Common myeloid progenitor, CD34-positive (primary cell): ENCODE measurements around the gene NECAB3.

Experiments used
- CTCF ChIA-PET: fragments of 350-600 bp; sonication (Branson Sonifier 250); formaldehyde crosslinking; loops from one replicate; lab custom pipeline; 2021; ENCODE audit warnings: antibody characterized with exemption; lab: Charles Lee
- POLR2A ChIA-PET: fragments of 350-600 bp; sonication (Branson Sonifier 250); formaldehyde crosslinking; loops from one replicate; lab custom pipeline; 2021; ENCODE audit warnings: antibody characterized with exemption; lab: Charles Lee
- DNase-seq, 3 donors: peaks; one replicate each; pipeline versions ENCODE4 v3.0.0 to v3.0.0-alpha.2; 2013
- H3K27ac ChIP-seq, 2 experiments: 1 replicate in 1 of 2; 2 replicates in 1 of 2; pipeline ENCODE4 v1.7.0; 2013; ENCODE audit warnings: inconsistent platforms in 2 of 2, low read length in 2 of 2, mild to moderate bottlenecking in 2 of 2, low read depth in 1 of 2, moderate library complexity in 1 of 2; ENCODE audit not compliant: severe bottlenecking in 2 of 2, insufficient read depth in 1 of 2, poor library complexity in 1 of 2
- H3K27me3 ChIP-seq, 5 experiments: replicated peaks in 2 of 5; 1 replicate in 3 of 5; 2 replicates in 2 of 5; pipeline versions ENCODE4 v1.6.1 to v1.7.0; 2013; ENCODE audit warnings: low read length in 4 of 5, mild to moderate bottlenecking in 2 of 5, moderate library complexity in 2 of 5, inconsistent platforms in 1 of 5; ENCODE audit not compliant: insufficient read depth in 5 of 5, control insufficient read depth in 4 of 5
- H3K36me3 ChIP-seq, 4 experiments: 1 replicate in 2 of 4; 2 replicates in 2 of 4; pipeline versions ENCODE4 v1.6.1 to v1.7.0; 2013; ENCODE audit warnings: low read length in 3 of 4, control low read depth in 1 of 4, mild to moderate bottlenecking in 1 of 4; ENCODE audit not compliant: control insufficient read depth in 4 of 4, insufficient read depth in 4 of 4
- H3K4me1 ChIP-seq, 4 experiments: 1 replicate in 3 of 4; 2 replicates in 1 of 4; pipeline versions ENCODE4 v1.6.1 to v1.7.1; 2013; ENCODE audit warnings: low read length in 3 of 4, mild to moderate bottlenecking in 3 of 4, control low read depth in 1 of 4, inconsistent platforms in 1 of 4, moderate library complexity in 1 of 4; ENCODE audit not compliant: control insufficient read depth in 4 of 4, insufficient read depth in 4 of 4; ENCODE audit errors: control extremely low read depth in 1 of 4
- H3K4me3 ChIP-seq, 7 experiments: 1 replicate in 4 of 7; 2 replicates in 3 of 7; pipeline versions ENCODE4 v1.5.1 to v1.7.0; 2013; ENCODE audit warnings: mild to moderate bottlenecking in 7 of 7, low read length in 6 of 7, moderate library complexity in 6 of 7, inconsistent platforms in 2 of 7, low read depth in 2 of 7, control low read depth in 1 of 7; ENCODE audit not compliant: insufficient read depth in 4 of 7, control insufficient read depth in 1 of 7; ENCODE audit errors: extremely low read depth in 1 of 7
- H3K9me3 ChIP-seq, 5 experiments: 1 replicate in 4 of 5; 2 replicates in 1 of 5; pipeline versions ENCODE4 v1.6.1 to v1.7.1; 2013; ENCODE audit warnings: low read length in 4 of 5, mild to moderate bottlenecking in 2 of 5, inconsistent platforms in 1 of 5, low read depth in 1 of 5, moderate library complexity in 1 of 5; ENCODE audit not compliant: control insufficient read depth in 4 of 5, insufficient read depth in 2 of 5; ENCODE audit errors: control extremely low read depth in 1 of 5
- WGBS: methylation state at CpG from one replicate; pipeline ENCODE4 v1.1.5; 2013; ENCODE audit not compliant: insufficient coverage; 5-methylcytosine and 5-hydroxymethylcytosine counted together

Gene NECAB3

GRCh38 chr20:33697129-33697528, 22.9 kb upstream of the NECAB3 start:
- Histone ChIP-seq H3K36me3 (no peaks in the 10 kb centered on the region), H3K4me3 (no peak overlapping the region), H3K9me3 (no peaks in the 10 kb centered on the region), H3K27ac (no peak overlapping the region), H3K4me1 (no peaks in the 10 kb centered on the region), H3K27me3 (no peaks in the 10 kb centered on the region)
- 93% methylated on average over 7 of the region's 8 CpGs for WGBS
- ChIA-PET CTCF (no interaction called here), POLR2A (interaction anchor here (0.7 kb wide), 1 partner anchor 10 kb away, joined by 3 read pairs; no protein-coding TSS in a partner anchor)
- no peak for DNase-seq

- DNase-seq, result no peak
- WGBS, result 100% methylated on average over 2 of the region's 4 CpGs
- CTCF ChIA-PET, result no interaction called here
- Histone ChIP-seq H3K4me1 (no peaks in the 10 kb centered on the region), H3K27me3 (no peaks in the 10 kb centered on the region), H3K27ac (no peak overlapping the region), H3K4me3 (no peak overlapping the region), H3K9me3 (no peaks in the 10 kb centered on the region), H3K36me3 (no peaks in the 10 kb centered on the region)
- POLR2A ChIA-PET, result no interaction called here
These were observed 22.2 kb upstream of the NECAB3 start for GRCh38 chr20:33696448-33696847.

DNA sequence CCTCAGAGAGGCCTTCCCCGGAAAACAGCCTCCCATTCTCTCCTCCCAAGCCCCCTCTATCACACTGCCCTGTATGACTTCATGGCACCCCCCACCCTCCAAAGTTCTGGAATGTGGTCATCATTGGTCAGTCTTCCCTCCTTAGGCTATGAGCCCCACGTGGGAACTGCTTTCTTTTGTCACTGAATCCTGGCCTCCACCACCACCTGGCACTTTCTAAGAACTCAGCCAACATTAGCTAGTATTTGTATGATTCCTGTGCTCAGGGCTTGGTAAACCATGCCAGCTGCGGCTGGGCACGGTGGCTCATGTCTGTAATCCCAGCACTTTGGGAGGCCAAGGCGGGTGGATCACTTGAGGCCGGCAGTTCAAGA, 20.4 kb upstream of the NECAB3 start:
- no peak for DNase-seq
- ChIA-PET CTCF (no interaction called here), POLR2A (interaction anchor here (0.7 kb wide), 1 partner anchor 442 kb away, joined by 4 read pairs; no protein-coding TSS in a partner anchor)
- Histone ChIP-seq H3K9me3 (no peaks in the 10 kb centered on the region), H3K36me3 (no peaks in the 10 kb centered on the region), H3K27me3 (no peaks in the 10 kb centered on the region), H3K27ac (no peak overlapping the region), H3K4me3 (no peak overlapping the region), H3K4me1 (peaks cover 0 to 7% (median 6%) of the 10 kb centered on the region in 4 experiments)
- WGBS, result 98% methylated on average over 4 of the region's 6 CpGs

- Histone ChIP-seq H3K4me1 (peaks cover 0 to 14% (median 7%) of the 10 kb centered on the region in 4 experiments), H3K36me3 (no peaks in the 10 kb centered on the region), H3K9me3 (no peaks in the 10 kb centered on the region), H3K27ac (no peak overlapping the region), H3K4me3 (no peak overlapping the region), H3K27me3 (no peaks in the 10 kb centered on the region)
- ChIA-PET CTCF (no interaction called here), POLR2A (interaction anchor here (0.7 kb wide), 1 partner anchor 443 kb away, joined by 4 read pairs; no protein-coding TSS in a partner anchor)
- DNase-seq, result no peak
- WGBS, result 93% methylated on average over 11 of the region's 17 CpGs
These were observed 19.8 kb upstream of the NECAB3 start for GRCh38 chr20:33693741-33694638.

- H3K9me3 ChIP-seq, result no peaks in the 10 kb centered on the region
- no peaks in the 10 kb centered on the region for H3K36me3 ChIP-seq
- 91% methylated on average over 4 of the region's 5 CpGs for WGBS
- no peaks in the 10 kb centered on the region for H3K27me3 ChIP-seq
- POLR2A ChIA-PET, result interaction anchor here (0.5 kb wide), 1 partner anchor 335 kb away, joined by 4 read pairs; no protein-coding TSS in a partner anchor
- H3K27ac ChIP-seq, result no peak overlapping the region
- H3K4me1 ChIP-seq, result peaks cover 0 to 21% (median 7%) of the 10 kb centered on the region in 4 experiments
- CTCF ChIA-PET, result interaction anchor here (0.9 kb wide), 1 partner anchor 14 kb away, joined by 3 read pairs; no protein-coding TSS in a partner anchor
- DNase-seq, result no peak
- no peak overlapping the region for H3K4me3 ChIP-seq
These were observed 19.1 kb upstream of the NECAB3 start for GRCh38 chr20:33693289-33693688.

- H3K27me3 ChIP-seq, result no peaks in the 10 kb centered on the region
- no peak overlapping the region for H3K4me3 ChIP-seq
- H3K4me1 ChIP-seq, result peaks cover 0 to 41% (median 19%) of the 10 kb centered on the region in 4 experiments
- DNase-seq, result peak; percentile 60 to 91 (median 82)
- no peak overlapping the region for H3K27ac ChIP-seq
- CTCF ChIA-PET, result interaction anchor here (0.6 to 0.9 kb wide), 2 partner anchors 23 to 43 kb away, joined by 3 read pairs; partner anchors contain the start of gene ACTL10
- no peaks in the 10 kb centered on the region for H3K9me3 ChIP-seq
- POLR2A ChIA-PET, result interaction anchor here (1.3 kb wide), 1 partner anchor 10 kb away, joined by 12 read pairs; no protein-coding TSS in a partner anchor
- 46% methylated on average over 2 of the region's 4 CpGs for WGBS
- no peaks in the 10 kb centered on the region for H3K36me3 ChIP-seq
These were observed 15.7 kb upstream of the NECAB3 start for GRCh38 chr20:33689973-33690372.

DNA sequence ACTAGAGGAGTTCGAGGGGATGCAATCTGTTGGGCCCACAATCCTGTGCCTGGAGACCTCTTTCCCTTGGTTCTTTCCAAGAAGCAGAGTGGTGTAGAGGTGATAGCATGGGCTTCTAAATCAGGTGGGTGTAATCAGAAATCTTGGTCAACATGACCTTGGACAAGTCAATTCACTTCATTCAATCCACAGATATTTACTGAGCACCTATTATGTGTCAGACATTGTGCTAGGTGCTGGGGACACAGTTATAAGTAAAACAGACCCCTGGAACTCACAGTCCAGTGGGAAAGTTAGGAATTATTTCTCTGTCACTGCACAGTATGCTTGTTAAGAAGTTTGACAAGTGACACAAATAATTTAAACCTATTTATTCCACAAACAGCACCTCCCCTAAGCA, 15.3 kb upstream of the NECAB3 start:
- ChIA-PET POLR2A (interaction anchor here (1.3 kb wide), 1 partner anchor 10 kb away, joined by 12 read pairs; no protein-coding TSS in a partner anchor), CTCF (interaction anchor here (0.9 kb wide), 1 partner anchor 23 kb away, joined by 3 read pairs; the partner anchor contains the start of gene ACTL10)
- no peak overlapping the region for H3K4me3 ChIP-seq
- WGBS, result no CpG with 5 or more reads among the region's 1 CpG
- H3K27ac ChIP-seq, result no peak overlapping the region
- H3K36me3 ChIP-seq, result no peaks in the 10 kb centered on the region
- DNase-seq, result no peak
- H3K9me3 ChIP-seq, result no peaks in the 10 kb centered on the region
- peaks cover 0 to 45% (median 24%) of the 10 kb centered on the region in 4 experiments for H3K4me1 ChIP-seq
- H3K27me3 ChIP-seq, result no peaks in the 10 kb centered on the region
